Measurements from ENCODE around the gene UST. TPM values are rescaled to one million over a fixed set of nuclear protein-coding genes. Genes with fewer than 3 reads are reported as not detected.
"Not testable (repeated sequence)": the region's sequence is repeated elsewhere in the genome, so short reads cannot be mapped to it uniquely, and the experiment has no call there.

The UST gene
- polyA plus RNA-seq, 1 donor: 11.5 TPM

- DNase-seq: peak; percentile 75
These were observed 151.7 kb downstream of the UST start for GRCh38 chr6:148898376-148899014.

- no peak for DNase-seq
These were observed 158.4 kb downstream of the UST start for GRCh38 chr6:148904896-148905870.

- no peak for DNase-seq
These were observed 159.1 kb downstream of the UST start for GRCh38 chr6:148905901-148906300.

- DNase-seq: no peak
These were observed 159.6 kb downstream of the UST start for GRCh38 chr6:148906386-148906785.

- DNase-seq: no peak
These were observed 160.7 kb downstream of the UST start for GRCh38 chr6:148907573-148907972.

GRCh38 chr6:148912252-148912651 is 165.4 kb downstream of the UST start:
- DNase-seq: no peak

GRCh38 chr6:148915810-148916209 is 169.0 kb downstream of the UST start:
- peak; percentile 22 for DNase-seq

GRCh38 chr6:148916485-148916884 is 169.7 kb downstream of the UST start:
- DNase-seq: not testable (repeated sequence)

GRCh38 chr6:148924226-148925012 is 177.6 kb downstream of the UST start:
- DNase-seq: no peak

- no peak for DNase-seq
These were observed 178.9 kb downstream of the UST start for GRCh38 chr6:148925701-148926100.

- DNase-seq: no peak
These were observed 179.6 kb downstream of the UST start for GRCh38 chr6:148926478-148926877.

GRCh38 chr6:148927586-148927985 is 180.8 kb downstream of the UST start:
- no peak for DNase-seq

- DNase-seq: no peak
These were observed 182.0 kb downstream of the UST start for GRCh38 chr6:148928811-148929210.

GRCh38 chr6:148932208-148932607 is 185.4 kb downstream of the UST start:
- DNase-seq: no peak

- no peak for DNase-seq
These were observed 185.9 kb downstream of the UST start for GRCh38 chr6:148932731-148933130.

GRCh38 chr6:148934539-148934938 is 187.7 kb downstream of the UST start:
- no peak for DNase-seq

GRCh38 chr6:148934961-148935360 is 188.1 kb downstream of the UST start:
- no peak for DNase-seq

GRCh38 chr6:148935705-148936435 is 189.0 kb downstream of the UST start:
- DNase-seq: no peak

- no peak for DNase-seq
These were observed 196.6 kb downstream of the UST start for GRCh38 chr6:148943451-148943850.

- no peak for DNase-seq
These were observed 197.8 kb downstream of the UST start for GRCh38 chr6:148944608-148945007.

- DNase-seq: no peak
These were observed 198.6 kb downstream of the UST start for GRCh38 chr6:148945301-148946021.
